Hepatocyte (in vitro differentiated cells): ENCODE results near the gene GABPA. TPM values are rescaled to one million over a fixed set of nuclear protein-coding genes. Genes with fewer than 3 reads are reported as not detected.

Experiments
- DNase-seq: peaks from one replicate; pipeline ENCODE4 v3.0.0-alpha.2; 2016; ENCODE audit warnings: low spot score
- H2AFZ ChIP-seq: fragments of 200-600 bp; sonication (generic); 2 replicates; pipeline ENCODE4 v1.6.0; 2016; ENCODE audit warnings: antibody characterized with exemption, mild to moderate bottlenecking
- H3K27ac ChIP-seq: fragments of 200-600 bp; sonication (generic); 2 replicates; pipeline ENCODE4 v1.5.1; 2016; ENCODE audit warnings: mild to moderate bottlenecking
- H3K27me3 ChIP-seq: fragments of 200-600 bp; sonication (generic); 2 replicates; pipeline ENCODE4 v1.6.1; 2016
- H3K36me3 ChIP-seq: fragments of 200-600 bp; sonication (generic); replicated peaks from 2 replicates; pipeline ENCODE4 v1.5.1; 2016; ENCODE audit warnings: low read depth; ENCODE audit not compliant: insufficient read depth
- H3K4me1 ChIP-seq: fragments of 200-600 bp; sonication (generic); 2 replicates; pipeline ENCODE4 v1.5.1; 2016; ENCODE audit warnings: mild to moderate bottlenecking, moderate library complexity; ENCODE audit not compliant: insufficient read depth
- H3K4me2 ChIP-seq: fragments of 200-600 bp; sonication (generic); 2 replicates; pipeline ENCODE4 v1.6.0; 2016
- H3K4me3 ChIP-seq: fragments of 200-600 bp; sonication (generic); 2 replicates; pipeline ENCODE4 v1.5.1; 2016; ENCODE audit warnings: mild to moderate bottlenecking
- H3K79me2 ChIP-seq: fragments of 200-600 bp; sonication (generic); 2 replicates; pipeline ENCODE4 v1.6.0; 2017; ENCODE audit warnings: mild to moderate bottlenecking
- H3K9me2 ChIP-seq: fragments of 200-600 bp; sonication (generic); replicated peaks from 2 replicates; pipeline ENCODE4 v1.6.0; 2017; ENCODE audit warnings: mild to moderate bottlenecking; ENCODE audit not compliant: insufficient read depth
- H3K9me3 ChIP-seq: fragments of 200-600 bp; sonication (generic); 2 replicates; pipeline ENCODE4 v1.5.1; 2016; ENCODE audit warnings: low read depth, mild to moderate bottlenecking
- H4K20me1 ChIP-seq: fragments of 200-600 bp; sonication (generic); 2 replicates; pipeline ENCODE4 v1.6.0; 2016; ENCODE audit warnings: mild to moderate bottlenecking; ENCODE audit not compliant: insufficient read depth, poor library complexity, severe bottlenecking
- CTCF ChIP-seq: fragments of 200-600 bp; sonication (generic); IDR thresholded peaks from 2 replicates; pipeline ENCODE4 v1.5.1; 2016; ENCODE audit warnings: antibody characterized with exemption, mild to moderate bottlenecking; ENCODE audit not compliant: poor library complexity
- EZH2 ChIP-seq: fragments of 200-600 bp; sonication (generic); IDR thresholded peaks from 2 replicates; pipeline ENCODE4 v1.6.1; 2016; ENCODE audit warnings: antibody characterized with exemption, mild to moderate bottlenecking, borderline replicate concordance
- EZH2phosphoT487 ChIP-seq: fragments of 200-600 bp; sonication (generic); IDR thresholded peaks from one replicate; pipeline ENCODE4 v1.6.1; 2018; ENCODE audit warnings: antibody characterized with exemption, mild to moderate bottlenecking, low read depth, moderate library complexity; ENCODE audit not compliant: unreplicated experiment, severe bottlenecking
- WGBS: methylation state at CpG from one replicate; pipeline ENCODE4 v1.1.6; 2016; ENCODE audit warnings: low lambda C conversion rate; ENCODE audit errors: missing lambda C conversion rate; 5-methylcytosine and 5-hydroxymethylcytosine counted together
- polyA plus RNA-seq: library from polyadenylated mRNA; unstranded; fragments of >200 nt; fragmentation: Nextera tagmentation; extraction: Ambion mirVana; gene quantifications from 2 replicates; pipeline ENCODE4 v1.2.1, GENCODE V29; 2016
- total RNA-seq: library from RNA; depleted of rRNA; stranded (reverse); fragments of >200 nt; gene quantifications from 2 replicates; pipeline ENCODE4 v1.2.3, GENCODE V29; 2014

Gene GABPA
- total and polyA plus RNA-seq, 2 experiments from 2014 or later: 10.7 to 29.8 TPM

GRCh38 chr21:25809013-25809412 lies 74.2 kb downstream of the GABPA start:
- Histone ChIP-seq H4K20me1 (no peaks in the 10 kb centered on the region), H3K9me3 (no peaks in the 10 kb centered on the region), H3K36me3 (no peaks in the 10 kb centered on the region), H3K79me2 (no peaks in the 10 kb centered on the region), H3K27ac (no peak overlapping the region), H3K27me3 (no peaks in the 10 kb centered on the region), H3K4me3 (no peak overlapping the region), H3K4me1 (no peaks in the 10 kb centered on the region), H3K9me2 (no peaks in the 10 kb centered on the region), H3K4me2 (no peak overlapping the region), H2AFZ (no peak overlapping the region)
- TF ChIP-seq CTCF: no peak
- TF ChIP-seq EZH2phosphoT487: no peak
- no peak for TF ChIP-seq EZH2
- no peak for DNase-seq

GRCh38 chr21:25811186-25811585 lies 76.4 kb downstream of the GABPA start:
- Histone ChIP-seq H3K4me2 (no peak overlapping the region), H3K79me2 (no peaks in the 10 kb centered on the region), H3K4me1 (no peaks in the 10 kb centered on the region), H3K4me3 (no peak overlapping the region), H2AFZ (no peak overlapping the region), H4K20me1 (no peaks in the 10 kb centered on the region), H3K27ac (no peak overlapping the region), H3K36me3 (no peaks in the 10 kb centered on the region), H3K9me2 (no peaks in the 10 kb centered on the region), H3K27me3 (no peaks in the 10 kb centered on the region), H3K9me3 (no peaks in the 10 kb centered on the region)
- DNase-seq: no peak
- TF ChIP-seq EZH2phosphoT487 (no peak), CTCF (no peak), EZH2 (no peak)
- 96% methylated on average over 1 of the region's 1 CpG for WGBS

- no peaks in the 10 kb centered on the region for H4K20me1 ChIP-seq
- no peak overlapping the region for H3K4me3 ChIP-seq
- TF ChIP-seq EZH2phosphoT487: no peak
- no peak for TF ChIP-seq EZH2
- TF ChIP-seq CTCF: no peak
- no peaks in the 10 kb centered on the region for H3K27me3 ChIP-seq
- H3K27ac ChIP-seq: no peak overlapping the region
- no peaks in the 10 kb centered on the region for H3K4me1 ChIP-seq
- H3K36me3 ChIP-seq: no peaks in the 10 kb centered on the region
- H2AFZ ChIP-seq: no peak overlapping the region
- no peaks in the 10 kb centered on the region for H3K79me2 ChIP-seq
- no peak overlapping the region for H3K4me2 ChIP-seq
- WGBS: 95% methylated on average over 1 of the region's 1 CpG
- H3K9me3 ChIP-seq: no peaks in the 10 kb centered on the region
- DNase-seq: no peak
- H3K9me2 ChIP-seq: no peaks in the 10 kb centered on the region
Observed at GRCh38 chr21:25813917-25814316, 79.1 kb downstream of the GABPA start.

- TF ChIP-seq EZH2: no peak
- TF ChIP-seq EZH2phosphoT487: no peak
- no peak for TF ChIP-seq CTCF
- no peak for DNase-seq
- no peaks in the 10 kb centered on the region for H3K9me3 ChIP-seq
- no peak overlapping the region for H3K4me3 ChIP-seq
- no peaks in the 10 kb centered on the region for H3K79me2 ChIP-seq
- no peaks in the 10 kb centered on the region for H4K20me1 ChIP-seq
- H3K4me2 ChIP-seq: no peak overlapping the region
- no peak overlapping the region for H3K27ac ChIP-seq
- WGBS: 68% methylated on average over 5 of the region's 5 CpGs
- H3K27me3 ChIP-seq: no peaks in the 10 kb centered on the region
- H2AFZ ChIP-seq: no peak overlapping the region
- no peaks in the 10 kb centered on the region for H3K9me2 ChIP-seq
- no peaks in the 10 kb centered on the region for H3K36me3 ChIP-seq
- H3K4me1 ChIP-seq: no peaks in the 10 kb centered on the region
Observed at GRCh38 chr21:25818121-25818520, 83.3 kb downstream of the GABPA start.
